Karpas-422 (cell line): ENCODE results near the gene EARS2. TPM values are rescaled to one million over a fixed set of nuclear protein-coding genes. Genes with fewer than 3 reads are reported as not detected.
"Not testable (repeated sequence)": the region's sequence is repeated elsewhere in the genome, so short reads cannot be mapped to it uniquely, and the experiment has no call there.

Experiments
- DNase-seq: peaks from one replicate; pipeline ENCODE4 v3.0.0-alpha.2; 2015
- H2AFZ ChIP-seq: fragments of 200-600 bp; sonication (generic); 2 replicates; pipeline ENCODE4 v1.6.1; 2014; ENCODE audit warnings: antibody characterized with exemption, low read length, mixed read lengths
- H3K27ac ChIP-seq: fragments of 200-600 bp; sonication (generic); 2 replicates; pipeline ENCODE4 v1.5.1; 2014; ENCODE audit warnings: mild to moderate bottlenecking, low read length, moderate library complexity
- H3K27me3 ChIP-seq: fragments of 200-600 bp; sonication (generic); 2 replicates; pipeline ENCODE4 v1.6.1; 2014; ENCODE audit warnings: low read length, mixed read lengths
- H3K36me3 ChIP-seq: fragments of 200-600 bp; sonication (generic); 2 replicates; pipeline ENCODE4 v1.6.1; 2014; ENCODE audit warnings: low read length, mixed read lengths; ENCODE audit not compliant: insufficient read depth
- H3K4me1 ChIP-seq: fragments of 200-600 bp; sonication (generic); 2 replicates; pipeline ENCODE4 v1.6.1; 2014; ENCODE audit warnings: mild to moderate bottlenecking, low read length, mixed read lengths
- H3K4me2 ChIP-seq: fragments of 200-600 bp; sonication (generic); 2 replicates; pipeline ENCODE4 v1.6.1; 2014; ENCODE audit warnings: low read length, low read depth, mild to moderate bottlenecking; ENCODE audit not compliant: poor library complexity, severe bottlenecking
- H3K4me3 ChIP-seq: fragments of 200-600 bp; sonication (generic); 2 replicates; pipeline ENCODE4 v1.5.1; 2014; ENCODE audit warnings: mild to moderate bottlenecking, antibody characterized with exemption, low read length, mixed read lengths
- H3K79me2 ChIP-seq: fragments of 200-600 bp; sonication (generic); 2 replicates; pipeline ENCODE4 v1.6.1; 2014; ENCODE audit warnings: mild to moderate bottlenecking, low read length, mixed read lengths
- H3K9ac ChIP-seq: fragments of 200-600 bp; sonication (generic); 2 replicates; pipeline ENCODE4 v1.6.0; 2014; ENCODE audit warnings: low read length
- H3K9me2 ChIP-seq: fragments of 200-600 bp; sonication (generic), shearing (Covaris generic); replicated peaks from 2 replicates; pipeline ENCODE4 v1.6.0; 2014; ENCODE audit warnings: mild to moderate bottlenecking, low read length, moderate library complexity; ENCODE audit not compliant: insufficient read depth
- H3K9me3 ChIP-seq: fragments of 300-700, 200-600 bp; sonication (generic); 2 replicates; pipeline ENCODE4 v1.6.1; 2014; ENCODE audit warnings: low read length, mixed read lengths
- H4K20me1 ChIP-seq: fragments of 200-600 bp; sonication (generic); 2 replicates; pipeline ENCODE4 v1.6.1; 2014; ENCODE audit warnings: mild to moderate bottlenecking, antibody characterized with exemption, low read length, low read depth; ENCODE audit not compliant: insufficient read depth
- total RNA-seq: library from RNA; depleted of rRNA; stranded (reverse); fragments of >200 nt; shearing (Covaris generic); gene quantifications from 2 replicates; pipeline ENCODE4 v1.2.3, GENCODE V29; 2014; ENCODE audit warnings: low replicate concordance

The EARS2 gene
- total RNA-seq, 1 experiment from 2014 or later, result 25.5 TPM

DNA sequence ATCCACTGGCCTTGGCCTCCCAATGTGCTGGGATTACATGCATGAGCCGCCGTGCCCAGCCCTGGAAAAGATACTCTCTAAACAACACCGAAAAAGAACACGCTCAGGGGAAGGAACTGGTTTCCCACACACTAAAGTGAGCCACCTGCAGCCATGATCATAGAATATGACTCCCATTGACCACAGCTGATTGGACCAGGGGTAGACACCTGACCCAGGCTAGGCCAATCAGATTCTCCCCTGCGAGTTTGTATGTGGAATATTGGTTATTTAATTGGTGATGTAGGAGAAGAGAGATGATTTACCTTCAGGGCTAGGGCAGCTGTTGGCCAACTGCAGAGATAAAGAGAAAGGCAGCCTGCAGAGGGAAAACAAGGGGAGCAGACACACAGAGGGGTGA is 37.9 kb downstream of the EARS2 start:
- no peaks in the 10 kb centered on the region for H4K20me1 ChIP-seq
- peak overlapping the region; percentile 56 for H3K4me2 ChIP-seq
- H3K27ac ChIP-seq, result peak overlapping the region; percentile 94
- peak overlapping the region; percentile 30; the same call in 1 of the 2 replicates for H3K9ac ChIP-seq
- H3K9me2 ChIP-seq, result no peaks in the 10 kb centered on the region
- peaks cover 39% of the 10 kb centered on the region for H3K36me3 ChIP-seq
- no peaks in the 10 kb centered on the region for H3K9me3 ChIP-seq
- H3K4me1 ChIP-seq, result peaks cover 57% of the 10 kb centered on the region
- H3K79me2 ChIP-seq, result no peaks in the 10 kb centered on the region; the same call in 1 of the 2 replicates
- no peak overlapping the region for H2AFZ ChIP-seq
- no peaks in the 10 kb centered on the region for H3K27me3 ChIP-seq
- peak overlapping the region; percentile 16; the same call in 1 of the 2 replicates for H3K4me3 ChIP-seq
- peak; percentile 65 for DNase-seq

DNA sequence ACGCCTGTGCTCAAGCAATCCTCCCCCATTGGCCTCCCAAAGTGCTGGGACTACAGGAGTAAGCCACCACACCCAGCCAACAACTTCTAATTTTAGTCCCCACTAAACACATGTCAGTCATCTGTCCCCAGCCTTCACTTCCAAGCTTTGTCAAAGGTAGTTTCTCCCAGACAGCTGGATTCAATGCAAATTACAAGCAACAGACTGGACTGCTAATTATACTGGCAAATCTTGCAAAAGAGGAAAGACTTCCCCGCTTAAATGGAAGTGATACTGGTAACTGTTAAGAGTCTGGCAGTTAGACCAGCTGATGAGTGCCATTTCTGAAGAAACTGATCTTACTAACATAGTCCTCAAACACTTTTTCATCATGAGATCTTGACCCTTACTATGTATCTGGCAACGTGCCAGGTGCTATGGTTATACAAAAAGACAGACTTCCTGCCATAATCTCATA is 38.7 kb downstream of the EARS2 start:
- no peaks in the 10 kb centered on the region for H3K9me2 ChIP-seq
- H3K36me3 ChIP-seq, result peaks cover 34% of the 10 kb centered on the region
- H2AFZ ChIP-seq, result no peak overlapping the region
- no peaks in the 10 kb centered on the region for H3K27me3 ChIP-seq
- peak overlapping the region; percentile 30 for H3K9ac ChIP-seq
- peaks cover 57% of the 10 kb centered on the region for H3K4me1 ChIP-seq
- peak overlapping the region; percentile 56 for H3K4me2 ChIP-seq
- H3K9me3 ChIP-seq, result no peaks in the 10 kb centered on the region
- H3K27ac ChIP-seq, result peak overlapping the region; percentile 94
- peak overlapping the region; percentile 16; the same call in 1 of the 2 replicates for H3K4me3 ChIP-seq
- no peaks in the 10 kb centered on the region for H4K20me1 ChIP-seq
- no peaks in the 10 kb centered on the region; the same call in 1 of the 2 replicates for H3K79me2 ChIP-seq
- peak; percentile 89 for DNase-seq

DNA sequence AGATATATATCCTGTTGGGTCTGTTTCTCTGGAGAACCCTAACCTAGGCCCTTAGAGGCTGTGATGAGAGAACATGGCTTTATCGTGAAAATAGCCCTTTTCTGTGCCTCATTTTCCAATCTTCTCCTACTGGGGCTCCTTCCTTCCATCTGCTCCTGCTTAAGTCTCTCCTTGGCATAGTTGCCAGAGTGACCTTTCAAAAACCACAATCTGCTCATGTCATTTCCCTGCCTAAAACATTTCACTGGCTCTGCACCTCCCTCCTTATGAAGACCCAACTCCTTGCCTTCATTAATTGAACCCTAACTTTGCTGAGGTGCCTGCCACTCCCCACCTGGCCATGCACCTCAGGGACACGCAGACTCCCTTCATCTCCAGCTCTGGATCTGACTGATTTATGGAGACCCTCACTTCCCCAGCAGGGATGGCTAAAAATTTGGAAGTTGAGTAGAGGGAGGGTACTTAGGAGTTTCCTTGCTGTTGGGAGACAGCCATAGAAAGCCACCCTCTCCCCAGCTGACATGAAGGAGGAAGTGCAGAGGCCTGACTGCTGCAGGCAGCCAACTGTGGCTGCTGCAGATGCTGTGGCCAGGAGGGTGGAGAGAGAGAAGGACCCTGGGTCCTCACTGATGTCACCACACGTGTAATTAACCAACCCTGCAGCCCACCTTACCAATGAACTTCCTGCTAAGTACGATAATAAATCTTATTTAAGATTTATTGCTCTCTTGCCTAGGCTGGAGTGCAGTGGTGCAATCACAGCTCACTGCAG is 40.6 kb downstream of the EARS2 start:
- Histone ChIP-seq H3K9me3 (no peaks in the 10 kb centered on the region), H3K36me3 (peaks cover 16% of the 10 kb centered on the region), H3K9ac (peak overlapping the region; percentile 46), H3K4me3 (no peak overlapping the region), H3K27ac (peak overlapping the region; percentile 94), H3K9me2 (no peaks in the 10 kb centered on the region), H3K79me2 (no peaks in the 10 kb centered on the region; the same call in 1 of the 2 replicates), H4K20me1 (no peaks in the 10 kb centered on the region), H3K4me1 (peaks cover 66% of the 10 kb centered on the region), H2AFZ (no peak overlapping the region), H3K27me3 (no peaks in the 10 kb centered on the region), H3K4me2 (peak overlapping the region; percentile 31)
- peak; percentile 87 for DNase-seq

DNA sequence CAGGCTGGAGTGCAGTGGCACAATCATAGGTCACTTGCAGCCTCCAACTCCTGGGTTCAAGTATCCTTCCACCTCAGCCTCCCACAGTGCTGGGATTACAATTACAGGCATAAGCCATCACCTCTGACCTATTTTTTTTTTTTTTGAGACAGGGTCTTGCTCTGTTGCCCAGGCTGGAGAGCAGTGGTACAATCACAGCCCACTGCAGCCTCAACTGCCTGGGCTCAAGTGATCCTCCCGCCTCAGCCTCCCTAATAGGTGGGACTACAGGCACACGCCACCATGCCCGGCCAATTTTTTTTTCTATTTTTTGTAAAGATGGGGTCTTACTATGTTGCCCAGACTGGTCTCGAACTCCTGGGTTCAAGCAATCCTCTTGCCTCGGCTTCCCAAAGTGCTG is 41.3 kb downstream of the EARS2 start:
- Histone ChIP-seq H2AFZ (no peak overlapping the region), H3K9ac (no peak overlapping the region), H3K79me2 (no peaks in the 10 kb centered on the region), H3K4me2 (no peak overlapping the region), H3K4me3 (no peak overlapping the region), H3K27me3 (no peaks in the 10 kb centered on the region), H3K4me1 (peaks cover 66% of the 10 kb centered on the region), H4K20me1 (no peaks in the 10 kb centered on the region), H3K9me2 (no peaks in the 10 kb centered on the region), H3K36me3 (peaks cover 15% of the 10 kb centered on the region), H3K9me3 (no peaks in the 10 kb centered on the region), H3K27ac (peak overlapping the region; percentile 94)
- no peak for DNase-seq

DNA sequence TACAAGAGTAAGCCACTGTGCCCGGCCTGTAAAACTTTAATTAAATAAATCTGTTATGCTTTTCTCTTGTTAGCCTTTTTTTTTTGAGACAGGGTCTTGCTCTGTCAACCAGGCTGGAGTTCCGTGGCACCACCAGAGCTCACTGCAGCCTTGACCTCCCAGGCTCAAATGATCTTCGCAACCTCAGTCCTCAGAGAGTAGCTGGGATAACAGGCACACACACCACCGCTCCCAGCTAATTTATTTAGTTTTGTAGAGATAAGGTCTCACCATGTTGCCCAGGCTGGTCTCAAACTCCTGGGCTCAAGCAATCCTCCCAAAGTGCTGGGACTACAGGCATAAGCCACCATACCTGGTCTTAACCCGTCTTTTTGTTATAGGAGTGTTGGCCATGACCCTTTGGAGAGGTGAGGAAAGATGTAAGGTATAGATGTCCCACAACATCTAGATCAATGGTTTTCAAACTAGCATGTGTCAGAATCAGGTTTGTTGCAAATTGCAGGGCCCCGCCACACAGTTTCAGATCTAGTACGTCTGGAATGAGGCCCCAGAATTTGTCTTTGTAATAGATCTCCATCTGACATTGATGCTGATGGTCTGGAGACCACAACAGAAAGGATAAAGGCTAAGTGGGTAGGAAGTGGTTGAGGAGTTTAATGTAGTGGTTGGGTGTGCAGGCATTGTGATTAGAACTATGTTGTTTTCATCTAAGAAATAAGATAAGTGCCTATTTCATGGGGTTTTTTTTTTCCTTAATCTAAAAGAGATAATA is 42.6 kb downstream of the EARS2 start:
- no peaks in the 10 kb centered on the region for H3K9me3 ChIP-seq
- H3K4me1 ChIP-seq, result peaks cover 57% of the 10 kb centered on the region
- H3K27me3 ChIP-seq, result no peaks in the 10 kb centered on the region
- peaks cover 4% of the 10 kb centered on the region for H3K36me3 ChIP-seq
- no peak overlapping the region for H3K4me2 ChIP-seq
- no peak overlapping the region for H2AFZ ChIP-seq
- peaks cover 9% of the 10 kb centered on the region for H3K79me2 ChIP-seq
- no peak for DNase-seq
- no peak overlapping the region for H3K9ac ChIP-seq
- peaks cover 2% of the 10 kb centered on the region for H4K20me1 ChIP-seq
- H3K27ac ChIP-seq, result peak overlapping the region; percentile 94
- H3K9me2 ChIP-seq, result no peaks in the 10 kb centered on the region
- no peak overlapping the region for H3K4me3 ChIP-seq

DNA sequence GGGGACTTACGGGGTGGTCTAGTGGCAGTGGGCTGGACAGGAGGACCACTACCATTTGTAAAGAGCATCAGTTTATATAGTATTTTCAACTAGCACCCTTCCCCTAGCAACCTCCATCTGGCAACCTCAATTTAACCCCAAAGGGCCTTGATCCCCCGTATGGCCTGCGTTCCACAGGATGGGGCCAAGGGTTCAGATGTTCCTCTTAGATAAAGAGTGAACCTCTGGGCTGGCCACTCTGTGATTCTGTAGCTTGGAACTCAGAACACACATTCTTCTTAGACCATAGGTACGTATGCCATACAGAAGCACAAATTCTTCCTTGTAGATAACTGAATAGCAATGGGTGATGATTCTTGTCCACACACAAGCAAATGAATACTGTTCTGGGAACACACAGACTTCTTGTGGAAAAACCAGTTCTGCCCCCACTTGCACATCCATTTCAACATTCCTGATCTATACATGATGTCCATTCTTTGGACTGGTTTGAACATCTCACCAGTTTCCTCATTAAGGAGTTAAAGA is 44.9 kb downstream of the EARS2 start:
- peaks cover 33% of the 10 kb centered on the region for H3K79me2 ChIP-seq
- peak overlapping the region; percentile 48 for H3K9ac ChIP-seq
- H3K4me3 ChIP-seq, result 0 out of 2 replicates have a peak overlapping the region, but pooled peaks have one; percentile 25
- peaks cover 5% of the 10 kb centered on the region for H3K36me3 ChIP-seq
- H3K27ac ChIP-seq, result peak overlapping the region; percentile 93
- no peaks in the 10 kb centered on the region for H3K27me3 ChIP-seq
- H3K4me1 ChIP-seq, result peaks cover 53% of the 10 kb centered on the region
- H4K20me1 ChIP-seq, result peaks cover 16% of the 10 kb centered on the region
- H3K9me3 ChIP-seq, result no peaks in the 10 kb centered on the region
- peak overlapping the region; percentile 69 for H3K4me2 ChIP-seq
- DNase-seq, result no peak
- H3K9me2 ChIP-seq, result no peaks in the 10 kb centered on the region
- no peak overlapping the region for H2AFZ ChIP-seq

DNA sequence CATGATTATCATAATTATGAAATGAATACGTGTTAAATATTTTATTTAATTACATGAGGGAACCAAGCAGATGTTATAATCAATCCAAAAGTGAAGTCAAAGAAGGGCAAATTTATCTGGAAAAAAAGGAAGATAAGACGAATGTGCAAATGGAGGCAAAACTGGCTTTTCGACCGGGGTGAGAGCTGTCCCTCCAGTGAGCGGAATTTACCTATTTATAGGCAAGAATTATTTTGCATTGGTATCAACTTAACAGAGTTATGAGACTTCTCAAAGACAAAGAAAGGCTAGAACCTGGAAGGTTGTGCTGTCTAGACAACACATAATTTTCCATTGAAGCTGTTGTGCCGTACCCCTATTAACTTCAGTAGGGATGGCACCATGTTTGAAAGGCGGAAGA is 45.4 kb downstream of the EARS2 start:
- peak overlapping the region; percentile 93 for H3K27ac ChIP-seq
- H3K36me3 ChIP-seq, result peaks cover 5% of the 10 kb centered on the region
- no peaks in the 10 kb centered on the region for H3K9me3 ChIP-seq
- H3K9me2 ChIP-seq, result no peaks in the 10 kb centered on the region
- DNase-seq, result peak; percentile 70
- H3K27me3 ChIP-seq, result no peaks in the 10 kb centered on the region
- H3K9ac ChIP-seq, result peak overlapping the region; percentile 48
- H3K79me2 ChIP-seq, result peaks cover 38% of the 10 kb centered on the region
- peaks cover 21% of the 10 kb centered on the region for H4K20me1 ChIP-seq
- no peak overlapping the region for H2AFZ ChIP-seq
- peak overlapping the region; percentile 69 for H3K4me2 ChIP-seq
- H3K4me3 ChIP-seq, result peak overlapping the region; percentile 27; the same call in 1 of the 2 replicates
- H3K4me1 ChIP-seq, result peaks cover 55% of the 10 kb centered on the region

DNA sequence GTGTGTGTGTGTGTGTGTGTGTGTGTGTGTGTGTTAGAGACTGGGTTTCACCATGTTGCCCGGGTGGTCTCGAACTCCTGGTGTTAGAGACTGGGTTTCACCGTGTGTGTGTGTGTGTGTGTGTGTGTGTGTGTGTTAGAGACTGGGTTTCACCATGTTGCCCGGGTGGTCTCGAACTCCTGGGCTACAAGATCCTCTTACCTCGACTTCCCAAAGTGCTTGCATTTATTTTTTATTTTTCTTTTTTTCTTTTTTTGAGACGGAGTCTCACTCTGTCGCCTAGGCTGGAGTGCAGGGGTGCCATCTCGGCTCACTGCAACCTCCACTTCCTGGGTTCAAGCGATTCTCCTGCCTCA is 46.3 kb downstream of the EARS2 start:
- Histone ChIP-seq H3K9ac (peak overlapping the region; percentile 92), H3K4me2 (peak overlapping the region; percentile 88), H3K79me2 (peaks cover 46% of the 10 kb centered on the region), H3K36me3 (peaks cover 10% of the 10 kb centered on the region), H3K4me3 (peak overlapping the region; percentile 99), H3K4me1 (peaks cover 57% of the 10 kb centered on the region), H4K20me1 (peaks cover 29% of the 10 kb centered on the region), H3K27ac (peak overlapping the region; percentile 93)
- not testable (repeated sequence) for H3K9me2 ChIP-seq, H2AFZ ChIP-seq, H3K9me3 ChIP-seq, DNase-seq, H3K27me3 ChIP-seq
